ENCODE data around the gene PLOD1. TPM values are rescaled to one million over a fixed set of nuclear protein-coding genes. Genes with fewer than 3 reads are reported as not detected.

Gene PLOD1
- total and polyA plus RNA-seq, 4 donors = 48.0 to 82.9 (median 63.9) TPM

DNA sequence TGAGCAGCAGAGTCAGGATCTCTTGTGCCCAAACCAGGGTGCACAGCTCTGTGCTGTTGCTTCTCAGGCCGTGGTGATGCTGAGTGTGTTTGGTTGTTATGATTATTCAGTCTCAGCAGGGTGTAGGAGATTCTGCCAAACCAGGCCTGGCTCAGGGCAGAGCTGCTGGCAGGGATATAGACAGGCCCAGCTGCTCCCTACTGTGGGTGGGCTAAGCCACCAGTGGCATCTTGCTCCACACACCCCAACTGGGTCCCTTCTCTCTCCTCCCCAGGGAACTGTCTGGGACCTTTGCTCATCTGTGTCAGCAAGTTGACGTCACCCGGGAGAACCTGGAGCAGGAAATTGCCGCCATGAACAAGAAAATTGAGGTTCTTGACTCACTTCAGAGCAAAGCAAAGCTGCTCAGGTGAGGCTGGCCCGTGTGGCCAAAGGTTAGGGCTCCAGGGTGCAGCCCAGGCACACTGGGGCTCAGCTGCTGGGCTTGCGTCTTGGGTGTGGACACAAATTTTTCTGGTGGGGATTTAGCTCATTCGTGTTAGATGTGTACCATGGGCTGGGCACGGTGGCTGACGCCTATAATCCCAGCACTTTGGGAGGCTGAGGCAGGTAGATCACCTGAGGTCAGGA is 74.9 kb downstream of the PLOD1 start (continued):
- TF ChIP-seq, protein P1, sequence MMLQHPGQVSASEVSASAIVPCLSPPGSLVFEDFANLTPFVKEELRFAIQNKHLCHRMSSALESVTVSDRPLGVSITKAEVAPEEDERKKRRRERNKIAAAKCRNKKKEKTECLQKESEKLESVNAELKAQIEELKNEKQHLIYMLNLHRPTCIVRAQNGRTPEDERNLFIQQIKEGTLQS (IDR thresholded peaks at IDR 0.05) = no peak

DNA sequence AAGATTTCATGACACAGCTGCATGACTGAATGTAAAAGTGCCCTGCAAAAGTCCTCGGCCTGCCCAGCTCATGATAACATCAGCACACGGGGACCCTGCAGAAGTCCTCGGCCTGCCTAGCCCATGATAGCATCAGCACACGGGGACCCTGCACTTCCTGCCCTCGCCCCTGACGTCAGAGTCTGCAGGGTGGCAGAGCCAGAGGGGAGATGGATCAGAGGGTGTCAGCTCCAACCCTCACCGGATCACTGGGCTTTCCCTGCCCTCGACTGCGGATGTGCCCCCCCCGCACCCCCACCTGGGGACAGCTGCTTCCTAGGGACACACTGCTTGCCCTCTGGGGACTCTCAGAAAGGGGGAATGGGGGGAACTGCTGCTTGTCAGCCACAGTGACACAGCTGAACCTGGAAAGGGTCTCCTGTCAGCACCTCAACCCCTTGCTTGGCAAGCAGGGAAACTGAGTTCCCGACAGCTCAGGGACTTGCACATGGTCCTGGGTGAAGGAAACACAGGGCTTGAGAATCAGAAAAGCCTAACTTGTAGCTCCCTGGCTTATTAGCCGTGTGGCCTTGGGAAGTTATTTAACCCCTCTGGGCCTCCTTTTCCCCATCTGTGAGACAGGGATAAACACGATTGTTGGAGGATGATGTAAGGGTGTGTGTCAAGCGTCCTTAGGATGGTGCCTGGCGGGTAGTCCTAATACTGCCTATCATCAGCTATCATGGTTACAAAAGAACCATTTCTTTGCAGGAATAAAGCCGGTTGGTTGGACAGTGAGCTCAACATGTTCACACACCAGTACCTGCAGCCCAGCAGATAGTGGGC is 76.4 kb downstream of the PLOD1 start:
- H3K4me3 ChIP-seq (ENCODE audit: low read depth in 1 of 3, low read length in 3 of 3) = no peak overlapping the region
- H3K4me1 ChIP-seq (ENCODE audit: control insufficient read depth in 4 of 4, insufficient read depth in 4 of 4, low read length in 3 of 4) = no peaks in the 10 kb centered on the region
- TF ChIP-seq TAF1 (conservative IDR thresholded peaks at IDR 0.05) (no peak), JUND (IDR thresholded peaks at IDR 0.05) (no peak)
- TF ChIP-seq, protein P2, sequence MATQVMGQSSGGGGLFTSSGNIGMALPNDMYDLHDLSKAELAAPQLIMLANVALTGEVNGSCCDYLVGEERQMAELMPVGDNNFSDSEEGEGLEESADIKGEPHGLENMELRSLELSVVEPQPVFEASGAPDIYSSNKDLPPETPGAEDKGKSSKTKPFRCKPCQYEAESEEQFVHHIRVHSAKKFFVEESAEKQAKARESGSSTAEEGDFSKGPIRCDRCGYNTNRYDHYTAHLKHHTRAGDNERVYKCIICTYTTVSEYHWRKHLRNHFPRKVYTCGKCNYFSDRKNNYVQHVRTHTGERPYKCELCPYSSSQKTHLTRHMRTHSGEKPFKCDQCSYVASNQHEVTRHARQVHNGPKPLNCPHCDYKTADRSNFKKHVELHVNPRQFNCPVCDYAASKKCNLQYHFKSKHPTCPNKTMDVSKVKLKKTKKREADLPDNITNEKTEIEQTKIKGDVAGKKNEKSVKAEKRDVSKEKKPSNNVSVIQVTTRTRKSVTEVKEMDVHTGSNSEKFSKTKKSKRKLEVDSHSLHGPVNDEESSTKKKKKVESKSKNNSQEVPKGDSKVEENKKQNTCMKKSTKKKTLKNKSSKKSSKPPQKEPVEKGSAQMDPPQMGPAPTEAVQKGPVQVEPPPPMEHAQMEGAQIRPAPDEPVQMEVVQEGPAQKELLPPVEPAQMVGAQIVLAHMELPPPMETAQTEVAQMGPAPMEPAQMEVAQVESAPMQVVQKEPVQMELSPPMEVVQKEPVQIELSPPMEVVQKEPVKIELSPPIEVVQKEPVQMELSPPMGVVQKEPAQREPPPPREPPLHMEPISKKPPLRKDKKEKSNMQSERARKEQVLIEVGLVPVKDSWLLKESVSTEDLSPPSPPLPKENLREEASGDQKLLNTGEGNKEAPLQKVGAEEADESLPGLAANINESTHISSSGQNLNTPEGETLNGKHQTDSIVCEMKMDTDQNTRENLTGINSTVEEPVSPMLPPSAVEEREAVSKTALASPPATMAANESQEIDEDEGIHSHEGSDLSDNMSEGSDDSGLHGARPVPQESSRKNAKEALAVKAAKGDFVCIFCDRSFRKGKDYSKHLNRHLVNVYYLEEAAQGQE (IDR thresholded peaks at IDR 0.05) = no peak
- TF ChIP-seq, protein P1 (IDR thresholded peaks at IDR 0.05) = no peak
- H3K27me3 ChIP-seq (ENCODE audit: control insufficient read depth in 4 of 4, insufficient read depth in 4 of 4, low read length in 3 of 4) = no peaks in the 10 kb centered on the region
- H3K9ac ChIP-seq (ENCODE audit: low read depth in 1 of 2, low read length in 2 of 2) = no peak overlapping the region
- peaks cover 20 to 64% (median 49%) of the 10 kb centered on the region in 4 donors for H3K36me3 ChIP-seq (ENCODE audit: control insufficient read depth in 4 of 4, insufficient read depth in 3 of 4, low read depth in 1 of 4, low read length in 3 of 4)
- WGBS = 94% methylated on average over 16 of the region's 16 CpGs
- no peak for DNase-seq (ENCODE audit: low spot score)
- no peaks in the 10 kb centered on the region for H3K9me3 ChIP-seq (ENCODE audit: control insufficient read depth in 4 of 4, low read length in 3 of 4)
- no peak overlapping the region for H3K27ac ChIP-seq (ENCODE audit: low read depth in 1 of 2, low read length in 2 of 2)

DNA sequence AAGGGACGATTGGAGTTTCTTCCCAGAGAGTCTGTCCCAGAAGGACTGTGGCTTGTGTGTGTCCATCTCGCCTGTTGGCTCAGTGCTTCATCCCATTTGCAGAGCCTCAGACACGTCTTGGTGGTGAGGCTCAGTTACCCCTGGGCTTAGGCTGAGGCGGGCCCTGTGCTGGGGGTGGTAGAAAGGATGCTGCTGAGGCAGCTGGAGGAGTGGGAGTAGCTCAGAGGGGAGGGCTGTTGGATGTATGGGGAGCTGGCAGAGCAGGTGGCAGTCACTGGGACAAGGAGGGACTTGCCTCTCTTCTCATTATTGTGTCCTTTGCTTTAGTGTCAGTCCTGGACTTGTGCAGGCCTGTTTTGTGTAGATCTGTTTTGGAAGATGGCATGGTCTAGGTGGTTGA is 77.5 kb downstream of the PLOD1 start:
- Histone ChIP-seq H3K27ac (ENCODE audit: low read depth in 1 of 2, low read length in 2 of 2) (no peak overlapping the region), H3K27me3 (ENCODE audit: control insufficient read depth in 4 of 4, insufficient read depth in 4 of 4, low read length in 3 of 4) (no peaks in the 10 kb centered on the region), H3K4me3 (ENCODE audit: low read depth in 1 of 3, low read length in 3 of 3) (no peak overlapping the region), H3K9ac (ENCODE audit: low read depth in 1 of 2, low read length in 2 of 2) (no peak overlapping the region), H3K36me3 (ENCODE audit: control insufficient read depth in 4 of 4, insufficient read depth in 3 of 4, low read depth in 1 of 4, low read length in 3 of 4) (peaks cover 16 to 53% (median 39%) of the 10 kb centered on the region in 4 donors), H3K4me1 (ENCODE audit: control insufficient read depth in 4 of 4, insufficient read depth in 4 of 4, low read length in 3 of 4) (no peaks in the 10 kb centered on the region), H3K9me3 (ENCODE audit: control insufficient read depth in 4 of 4, low read length in 3 of 4) (no peaks in the 10 kb centered on the region)
- WGBS = 96% methylated on average over 4 of the region's 4 CpGs
- DNase-seq (ENCODE audit: low spot score) = no peak
- TF ChIP-seq, protein P2 (IDR thresholded peaks at IDR 0.05) = no peak
- TF ChIP-seq, protein P3, sequence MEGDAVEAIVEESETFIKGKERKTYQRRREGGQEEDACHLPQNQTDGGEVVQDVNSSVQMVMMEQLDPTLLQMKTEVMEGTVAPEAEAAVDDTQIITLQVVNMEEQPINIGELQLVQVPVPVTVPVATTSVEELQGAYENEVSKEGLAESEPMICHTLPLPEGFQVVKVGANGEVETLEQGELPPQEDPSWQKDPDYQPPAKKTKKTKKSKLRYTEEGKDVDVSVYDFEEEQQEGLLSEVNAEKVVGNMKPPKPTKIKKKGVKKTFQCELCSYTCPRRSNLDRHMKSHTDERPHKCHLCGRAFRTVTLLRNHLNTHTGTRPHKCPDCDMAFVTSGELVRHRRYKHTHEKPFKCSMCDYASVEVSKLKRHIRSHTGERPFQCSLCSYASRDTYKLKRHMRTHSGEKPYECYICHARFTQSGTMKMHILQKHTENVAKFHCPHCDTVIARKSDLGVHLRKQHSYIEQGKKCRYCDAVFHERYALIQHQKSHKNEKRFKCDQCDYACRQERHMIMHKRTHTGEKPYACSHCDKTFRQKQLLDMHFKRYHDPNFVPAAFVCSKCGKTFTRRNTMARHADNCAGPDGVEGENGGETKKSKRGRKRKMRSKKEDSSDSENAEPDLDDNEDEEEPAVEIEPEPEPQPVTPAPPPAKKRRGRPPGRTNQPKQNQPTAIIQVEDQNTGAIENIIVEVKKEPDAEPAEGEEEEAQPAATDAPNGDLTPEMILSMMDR (IDR thresholded peaks at IDR 0.05; ENCODE audit: low read depth, low read length, missing input control) = no peak
- TF ChIP-seq FOXA1 (IDR thresholded peaks at IDR 0.05) = no peak
- TF ChIP-seq, protein P1 (IDR thresholded peaks at IDR 0.05) = no peak
- TF ChIP-seq SP1 (IDR thresholded peaks at IDR 0.05) = no peak
- TF ChIP-seq GABPA (IDR thresholded peaks at IDR 0.05 in 1 of 2, conservative IDR thresholded peaks at IDR 0.05 in 1 of 2) = no peak
